OCI-LY7 (cell line): ENCODE measurements around the gene IGIP. TPM values are rescaled to one million over a fixed set of nuclear protein-coding genes. Genes with fewer than 3 reads are reported as not detected.

Experiments used
- BruUV-seq: library from RNA; stranded (reverse); fragments of 400-500 nt; replicated peaks from 2 replicates; lab custom pipeline; 2021; lab: Mats Ljungman, UMichigan
- CTCF ChIA-PET: fragments of 300-600 bp; sonication (Branson Sonifier 250); formaldehyde crosslinking; loops from one replicate; lab custom pipeline; 2022; ENCODE audit warnings: antibody characterized with exemption; ENCODE audit not compliant: unreplicated experiment; lab: Charles Lee
- POLR2A ChIA-PET: fragments of 300-600 bp; sonication (Branson Sonifier 250); formaldehyde crosslinking; loops from one replicate; lab custom pipeline; 2022; ENCODE audit warnings: antibody characterized with exemption; lab: Charles Lee
- DNase-seq: peaks from one replicate; pipeline ENCODE4 v3.0.0-alpha.2; 2015; ENCODE audit warnings: low spot score
- H2AFZ ChIP-seq: fragments of 200-600 bp; sonication (generic), shearing (Covaris generic); 2 replicates; pipeline ENCODE4 v1.6.1; 2014; ENCODE audit warnings: mild to moderate bottlenecking, antibody characterized with exemption, low read length, moderate library complexity
- H3K27ac ChIP-seq: fragments of 200-600 bp; sonication (generic); 2 replicates; pipeline ENCODE4 v1.5.1; 2014; ENCODE audit warnings: mixed run types, low read depth, mild to moderate bottlenecking, moderate library complexity, low read length, inconsistent platforms; ENCODE audit not compliant: poor library complexity, severe bottlenecking
- H3K36me3 ChIP-seq: fragments of 200-600 bp; sonication (generic); 2 replicates; pipeline ENCODE4 v1.6.1; 2014; ENCODE audit warnings: mild to moderate bottlenecking, antibody characterized with exemption, low read length, moderate library complexity, mixed read lengths; ENCODE audit not compliant: insufficient read depth
- H3K4me1 ChIP-seq: fragments of 200-600 bp; sonication (generic); 2 replicates; pipeline ENCODE4 v1.5.1; 2014; ENCODE audit warnings: mild to moderate bottlenecking, low read length; ENCODE audit not compliant: insufficient read depth, poor library complexity, severe bottlenecking
- H3K4me2 ChIP-seq: fragments of 200-600 bp; sonication (generic); 2 replicates; pipeline ENCODE4 v1.6.1; 2014; ENCODE audit warnings: mild to moderate bottlenecking, low read length
- H3K4me3 ChIP-seq: fragments of 200-600 bp; sonication (generic); 2 replicates; pipeline ENCODE4 v1.5.1; 2014; ENCODE audit warnings: mild to moderate bottlenecking, low read depth, low read length; ENCODE audit not compliant: poor library complexity, severe bottlenecking
- H3K79me2 ChIP-seq: fragments of 200-600 bp; sonication (generic); 2 replicates; pipeline ENCODE4 v1.6.1; 2016; ENCODE audit warnings: low read depth, mild to moderate bottlenecking, low read length, moderate library complexity, mixed read lengths; ENCODE audit not compliant: insufficient read depth
- H3K9me2 ChIP-seq: fragments of 200-600 bp; sonication (generic); 2 replicates; pipeline ENCODE4 v1.6.1; 2016; ENCODE audit warnings: mild to moderate bottlenecking, low read length, mixed read lengths; ENCODE audit not compliant: insufficient read depth
- H3K9me3 ChIP-seq: fragments of 200-600 bp; sonication (generic); 2 replicates; pipeline ENCODE4 v1.6.1; 2014; ENCODE audit warnings: mild to moderate bottlenecking, mixed run types, low read length, mixed read lengths
- H4K20me1 ChIP-seq: fragments of 200-600 bp; sonication (generic); 2 replicates; pipeline ENCODE4 v1.6.1; 2014; ENCODE audit warnings: mild to moderate bottlenecking, antibody characterized with exemption, low read length, moderate library complexity, mixed read lengths; ENCODE audit not compliant: insufficient read depth
- CTCF ChIP-seq: fragments of 200-600 bp; sonication (generic); conservative IDR thresholded peaks from 2 replicates; pipeline ENCODE4 v1.5.1; 2014; ENCODE audit warnings: mild to moderate bottlenecking, antibody characterized with exemption, low read length, moderate library complexity, mixed read lengths
- EZH2phosphoT487 ChIP-seq: fragments of 200-600 bp; sonication (generic); IDR thresholded peaks from 2 replicates; pipeline ENCODE4 v1.6.1; 2018; ENCODE audit warnings: low read depth, borderline replicate concordance, mild to moderate bottlenecking, mixed run types, antibody characterized with exemption, low read length, moderate library complexity, mixed read lengths
- intact Hi-C: fragments of 100-400 bp; cut with micrococcal nuclease; formaldehyde crosslinking; loops from one replicate; pipeline ENCODE4 v1.10.0; 2022; ENCODE audit not compliant: unreplicated experiment
- total RNA-seq, 2 experiments: library from RNA; depleted of rRNA in 1 of 2; stranded (reverse); fragments of >200 nt in 1 of 2; shearing (Covaris generic) in 1 of 2; gene quantifications; 2 replicates each; pipeline ENCODE4 v1.2.3, GENCODE V29; 2014 to 2022

Gene IGIP
- total RNA-seq, 2 experiments from 2014 or later, result 3.3 to 4.9 TPM

- Histone ChIP-seq H3K4me2 (no peak overlapping the region), H3K4me1 (no peaks in the 10 kb centered on the region), H3K36me3 (no peaks in the 10 kb centered on the region), H3K27ac (no peak overlapping the region), H4K20me1 (no peaks in the 10 kb centered on the region), H3K9me3 (peaks cover 12% of the 10 kb centered on the region; the same call in 1 of the 2 replicates), H3K79me2 (no peaks in the 10 kb centered on the region), H3K4me3 (no peak overlapping the region), H3K9me2 (no peaks in the 10 kb centered on the region), H2AFZ (no peak overlapping the region)
- ChIA-PET CTCF (no interaction called here), POLR2A (interaction anchor here (1.1 kb wide), 1 partner anchor 18 kb away, joined by 3 read pairs; no protein-coding TSS in a partner anchor)
- no peak for DNase-seq
- BruUV-seq, result no TSS peak
- TF ChIP-seq CTCF, result no peak
- no peak for TF ChIP-seq EZH2phosphoT487
- intact Hi-C loops, result no loop called here
Observed at GRCh38 chr5:140094889-140095288, 30.8 kb upstream of the IGIP start.

GRCh38 chr5:140101179-140101578 lies 24.6 kb upstream of the IGIP start:
- CTCF ChIA-PET, result no interaction called here
- Histone ChIP-seq H4K20me1 (no peaks in the 10 kb centered on the region), H3K4me2 (no peak overlapping the region), H3K9me2 (no peaks in the 10 kb centered on the region), H3K27ac (no peak overlapping the region), H3K9me3 (no peaks in the 10 kb centered on the region; the same call in 1 of the 2 replicates), H3K4me3 (no peak overlapping the region), H2AFZ (no peak overlapping the region), H3K79me2 (no peaks in the 10 kb centered on the region), H3K4me1 (peaks cover 1% of the 10 kb centered on the region), H3K36me3 (no peaks in the 10 kb centered on the region)
- intact Hi-C loops, result no loop called here
- BruUV-seq, result no TSS peak
- TF ChIP-seq EZH2phosphoT487, result no peak
- POLR2A ChIA-PET, result no interaction called here
- no peak for DNase-seq

DNA sequence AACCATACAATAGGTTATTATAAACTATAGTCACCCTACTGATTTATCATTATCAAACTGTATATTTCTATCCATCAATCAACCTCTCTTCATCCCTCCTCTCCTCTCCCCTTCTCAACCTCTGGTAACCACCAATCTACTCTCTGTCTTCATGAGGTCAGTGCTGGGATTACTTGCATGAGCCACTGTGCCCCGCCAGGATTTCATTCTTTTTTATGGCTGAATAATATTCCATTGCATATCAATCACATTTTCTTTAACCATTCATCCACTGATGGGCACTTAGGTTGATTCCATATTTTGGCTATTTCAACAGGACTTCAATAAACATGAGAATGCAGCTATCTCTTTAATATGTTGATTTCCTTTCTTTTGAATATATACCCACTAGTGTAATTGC lies 22.6 kb upstream of the IGIP start:
- H2AFZ ChIP-seq, result no peak overlapping the region
- no peak overlapping the region for H3K27ac ChIP-seq
- TF ChIP-seq EZH2phosphoT487, result no peak
- no peak for TF ChIP-seq CTCF
- no peaks in the 10 kb centered on the region for H3K9me2 ChIP-seq
- H3K4me3 ChIP-seq, result no peak overlapping the region
- intact Hi-C loops, result no loop called here
- H3K36me3 ChIP-seq, result no peaks in the 10 kb centered on the region
- H3K79me2 ChIP-seq, result peaks cover under 1% of the 10 kb centered on the region; the same call in 1 of the 2 replicates
- H3K4me1 ChIP-seq, result peaks cover 12% of the 10 kb centered on the region
- H3K9me3 ChIP-seq, result no peaks in the 10 kb centered on the region; the same call in 1 of the 2 replicates
- CTCF ChIA-PET, result no interaction called here
- POLR2A ChIA-PET, result interaction anchor here (1.1 to 1.2 kb wide), 2 partner anchors 9 to 71 kb away, joined by 3 to 4 read pairs; no protein-coding TSS in a partner anchor
- BruUV-seq, result no TSS peak
- no peak overlapping the region for H3K4me2 ChIP-seq
- H4K20me1 ChIP-seq, result no peaks in the 10 kb centered on the region
- no peak for DNase-seq
